H7 (cell line): ENCODE results near the gene OGFOD3. TPM values are rescaled to one million over a fixed set of nuclear protein-coding genes. Genes with fewer than 3 reads are reported as not detected.
A peak's percentile ranks its signal among the peaks of the same experiment; 100 is the strongest.
"Not testable (repeated sequence)": the region's sequence is repeated elsewhere in the genome, so short reads cannot be mapped to it uniquely, and the experiment has no call there.

Experiments
- DNase-seq: peaks from one replicate; pipeline ENCODE4 v3.0.0; 2012
- H3K27me3 ChIP-seq: 2 replicates; pipeline ENCODE4 v1.6.0; 2011; ENCODE audit warnings: mild to moderate bottlenecking, low read length; ENCODE audit not compliant: control insufficient read depth, insufficient read depth
- H3K36me3 ChIP-seq: replicated peaks from 2 replicates; pipeline ENCODE4 v1.5.1; 2011; ENCODE audit warnings: low read length; ENCODE audit not compliant: control insufficient read depth, insufficient read depth
- H3K4me3 ChIP-seq: 2 replicates; pipeline ENCODE4 v1.5.1; 2011; ENCODE audit warnings: low read depth, mild to moderate bottlenecking, control low read depth, low read length, moderate library complexity; ENCODE audit not compliant: insufficient read depth
- total RNA-seq: library from RNA; depleted of rRNA; stranded (reverse); fragments of >200 nt; shearing (Covaris generic); gene quantifications from 2 replicates; pipeline ENCODE4 v1.2.3, GENCODE V29; 2014; rRNA removed

The OGFOD3 gene
- total RNA-seq, 1 experiment from 2014 or later = 28.6 TPM

DNA sequence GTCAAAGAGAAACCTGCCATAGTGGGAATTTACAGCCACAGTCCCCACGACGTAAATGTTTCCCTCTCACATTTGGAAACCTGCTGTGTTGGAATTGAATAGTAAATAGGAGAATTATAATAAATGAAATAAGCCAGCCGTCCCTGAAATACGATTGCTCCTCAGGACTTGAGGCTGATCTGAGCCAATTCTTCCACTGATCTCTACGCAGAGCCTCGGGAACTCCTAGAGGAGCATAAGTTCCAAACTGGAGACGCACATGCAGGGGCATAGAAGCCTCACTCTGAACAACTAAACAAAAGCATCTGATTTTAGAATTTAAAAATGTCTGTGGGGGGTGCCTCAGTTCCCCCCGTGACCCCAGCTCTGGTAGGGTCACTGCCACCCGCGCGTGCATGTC is 69.5 kb downstream of the OGFOD3 start:
- DNase-seq = no peak
- no peaks in the 10 kb centered on the region for H3K27me3 ChIP-seq
- no peak overlapping the region for H3K4me3 ChIP-seq
- H3K36me3 ChIP-seq = no peaks in the 10 kb centered on the region

- no peak overlapping the region for H3K4me3 ChIP-seq
- H3K36me3 ChIP-seq = no peaks in the 10 kb centered on the region
Observed at GRCh38 chr17:82348434-82348833, 70.0 kb downstream of the OGFOD3 start.

GRCh38 chr17:82347994-82348393 is 70.4 kb downstream of the OGFOD3 start:
- DNase-seq, H3K27me3 ChIP-seq, H3K4me3 ChIP-seq, H3K36me3 ChIP-seq: not testable (repeated sequence)

More at GRCh38 chr17:82348434-82348833, 70.0 kb downstream of the OGFOD3 start:
- DNase-seq = no peak
- H3K27me3 ChIP-seq = no peaks in the 10 kb centered on the region

- no peak for DNase-seq
- no peaks in the 10 kb centered on the region for H3K36me3 ChIP-seq
- H3K27me3 ChIP-seq = no peaks in the 10 kb centered on the region
- no peak overlapping the region for H3K4me3 ChIP-seq
Observed at GRCh38 chr17:82346342-82347300, 71.8 kb downstream of the OGFOD3 start.

GRCh38 chr17:82345151-82345976 is 73.0 kb downstream of the OGFOD3 start:
- no peak overlapping the region for H3K4me3 ChIP-seq
- DNase-seq = no peak
- no peaks in the 10 kb centered on the region for H3K36me3 ChIP-seq
- no peaks in the 10 kb centered on the region for H3K27me3 ChIP-seq

- Histone ChIP-seq H3K36me3 (no peaks in the 10 kb centered on the region), H3K27me3 (peaks cover under 1% of the 10 kb centered on the region; the same call in 1 of the 2 replicates), H3K4me3 (no peak overlapping the region)
- DNase-seq = no peak
Observed at GRCh38 chr17:82344175-82344907, 74.0 kb downstream of the OGFOD3 start.

DNA sequence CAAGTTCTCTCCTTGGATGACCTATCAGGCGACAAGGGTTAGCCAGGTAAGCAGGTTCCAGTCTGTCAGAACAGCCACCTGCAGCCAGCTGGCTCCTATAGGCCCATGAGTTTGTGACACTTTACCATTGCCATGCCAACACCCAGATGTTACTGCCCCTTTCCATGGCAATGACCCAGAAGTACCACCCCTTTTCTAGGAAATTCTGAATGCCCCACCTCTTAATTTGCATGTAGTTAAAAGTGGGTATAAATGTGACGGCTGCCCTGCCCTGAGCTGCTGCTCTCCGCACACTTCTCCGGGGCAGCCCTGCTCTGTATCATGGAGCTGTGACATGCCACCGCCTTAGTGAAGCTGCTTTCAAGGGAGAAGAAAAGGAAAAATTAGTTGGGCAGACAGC is 74.8 kb downstream of the OGFOD3 start:
- Histone ChIP-seq H3K27me3 (peaks cover 5% of the 10 kb centered on the region), H3K36me3 (no peaks in the 10 kb centered on the region), H3K4me3 (no peak overlapping the region)
- peak; percentile 62 for DNase-seq

- no peak for DNase-seq
- Histone ChIP-seq H3K4me3 (no peak overlapping the region), H3K27me3 (peaks cover 5% of the 10 kb centered on the region), H3K36me3 (no peaks in the 10 kb centered on the region)
Observed at GRCh38 chr17:82342361-82343079, 75.9 kb downstream of the OGFOD3 start.

DNA sequence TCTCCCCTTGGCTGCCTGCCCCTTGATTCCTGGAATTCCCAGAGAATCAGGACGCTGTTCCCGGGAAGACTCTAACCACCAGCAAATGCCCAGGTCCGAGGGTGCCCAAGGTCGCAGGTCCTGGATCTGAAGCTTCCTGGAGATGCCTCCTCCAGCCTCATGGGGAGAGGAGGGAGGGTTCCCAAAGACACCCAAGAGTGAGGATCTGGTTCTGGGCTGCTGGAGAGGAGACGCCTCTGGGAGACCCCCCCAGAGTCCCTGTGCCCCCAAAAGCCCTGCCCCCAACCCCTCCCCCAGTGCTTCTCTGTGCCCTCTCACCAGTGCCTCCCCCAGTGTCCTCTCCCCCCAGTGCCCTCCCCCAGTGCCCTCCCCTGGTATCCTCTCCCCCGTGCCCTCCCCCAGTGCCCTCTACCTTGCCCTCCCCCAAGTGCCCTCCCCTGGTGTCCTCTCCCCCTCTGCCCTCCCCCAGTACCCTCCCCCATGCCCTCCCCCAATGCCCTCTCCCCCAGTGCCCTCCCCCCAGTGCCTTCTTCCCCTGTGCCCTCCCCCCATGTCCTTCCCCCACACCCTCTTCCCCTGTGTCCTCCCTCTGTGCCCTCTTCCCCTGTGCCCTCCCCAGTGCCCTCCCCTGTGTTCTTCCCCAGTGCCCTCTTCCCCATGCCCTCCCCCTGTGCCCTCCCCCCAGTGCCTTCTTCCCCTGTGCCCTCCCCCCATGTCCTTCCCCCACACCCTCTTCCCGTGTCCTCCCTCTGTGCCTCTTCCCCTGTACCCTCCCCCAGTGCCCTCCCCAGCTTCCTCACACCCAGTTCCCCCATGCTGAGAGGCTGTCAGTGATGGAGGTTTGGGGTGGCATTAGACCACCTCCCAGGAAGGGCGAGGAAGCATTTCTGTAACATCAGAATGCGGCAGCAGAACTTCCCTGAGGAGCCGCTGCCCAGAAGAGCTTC is 78.5 kb downstream of the OGFOD3 start:
- H3K36me3 ChIP-seq = no peaks in the 10 kb centered on the region
- H3K4me3 ChIP-seq = no peak overlapping the region
- DNase-seq = no peak
- peaks cover 10% of the 10 kb centered on the region for H3K27me3 ChIP-seq

Other genes with a start within 250 kb of the OGFOD3 start
- gene CCDC57, start 205.7 kb downstream of the OGFOD3 start, total RNA-seq = 3.7 and 6.0 TPM in 2 replicates
- 31.2 and 52.0 TPM in 2 replicates for gene SLC16A3, start 189.5 kb downstream of the OGFOD3 start, total RNA-seq
- 31.7 and 37.3 TPM in 2 replicates for gene CSNK1D, start 144.9 kb downstream of the OGFOD3 start, total RNA-seq
- 0.38 and 1.7 TPM in 2 replicates for gene CD7, start 101.0 kb downstream of the OGFOD3 start, total RNA-seq
- 0.44 and 0.94 TPM in 2 replicates for gene SECTM1, start 84.8 kb downstream of the OGFOD3 start, total RNA-seq
- gene TEX19, start 59.3 kb downstream of the OGFOD3 start, total RNA-seq = 1.1 and 1.9 TPM in 2 replicates
- not detected in 2 replicates for gene UTS2R, start 46.8 kb downstream of the OGFOD3 start, total RNA-seq
- 16.6 and 24.6 TPM in 2 replicates for gene HEXD, start 239 bp downstream of the OGFOD3 start, total RNA-seq
- 62.8 and 76.1 TPM in 2 replicates for gene CYBC1, start 32.2 kb upstream of the OGFOD3 start, total RNA-seq
- 42.2 and 49.9 TPM in 2 replicates for gene NARF, start 40.2 kb upstream of the OGFOD3 start, total RNA-seq
- 54.1 and 67.4 TPM in 2 replicates for gene FOXK2, start 101.1 kb upstream of the OGFOD3 start, total RNA-seq
- 131 and 150 TPM in 2 replicates for gene WDR45B, start 229.9 kb upstream of the OGFOD3 start, total RNA-seq